HG03378 (cell line): Measurements from ENCODE around the gene AARS2.

Experiments
- ATAC-seq: cut with Tn5 transposase; IDR thresholded peaks from one replicate; pipeline ENCODE4 v1.9.1; 2021; ENCODE audit warnings: mild to moderate bottlenecking, moderate library complexity; ENCODE audit not compliant: unreplicated experiment

The AARS2 gene

GRCh38 chr6:44301782-44302564 is 11.2 kb downstream of the AARS2 start:
- no peak for ATAC-seq

GRCh38 chr6:44301106-44301505 is 12.0 kb downstream of the AARS2 start:
- no peak for ATAC-seq

DNA sequence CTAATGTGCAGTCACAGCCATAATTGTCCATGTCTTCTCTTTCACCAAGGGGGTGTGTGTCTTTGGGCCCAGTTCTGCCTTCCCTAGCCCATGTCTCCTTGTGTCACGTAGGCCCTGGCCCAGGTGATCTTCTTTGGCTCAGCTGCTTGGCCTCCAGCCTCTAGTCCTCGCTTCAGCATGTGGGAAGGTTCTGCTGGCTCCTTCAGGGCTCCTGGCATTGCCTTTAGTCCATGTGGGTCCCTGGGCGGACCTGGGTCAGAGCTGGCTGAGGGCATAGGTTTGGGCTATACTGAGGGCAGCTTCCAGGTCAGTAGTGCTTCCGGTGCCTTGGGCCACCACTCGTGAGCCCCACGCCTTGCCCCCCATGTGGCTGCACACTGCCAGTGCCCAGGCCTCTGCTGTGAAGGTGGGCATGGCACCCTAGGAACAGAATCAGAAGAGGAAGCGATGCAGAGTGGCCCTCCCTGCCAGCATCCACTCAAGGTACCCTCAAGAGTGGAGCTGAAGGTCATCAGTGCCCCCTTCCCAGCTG is 12.8 kb downstream of the AARS2 start:
- no peak for ATAC-seq

DNA sequence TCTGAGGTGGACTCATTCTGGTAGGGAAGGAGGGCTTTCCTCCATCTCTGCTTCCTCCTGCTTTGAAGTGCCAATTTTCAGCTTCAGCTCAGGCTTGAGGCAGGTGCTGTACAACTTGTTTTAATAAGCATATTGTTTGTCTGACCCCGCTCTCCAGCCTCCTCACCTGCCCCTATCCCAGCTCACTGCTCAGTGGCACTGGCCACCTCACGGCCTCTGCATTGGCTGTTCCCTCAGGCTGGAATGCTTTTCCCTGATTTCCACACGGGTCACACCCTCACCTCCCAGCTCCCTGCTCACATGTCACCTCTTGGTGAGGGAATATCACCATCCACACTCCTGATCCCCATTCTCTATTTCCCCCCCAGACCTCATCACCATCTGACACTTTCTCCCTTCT is 14.3 kb downstream of the AARS2 start:
- ATAC-seq: no peak

DNA sequence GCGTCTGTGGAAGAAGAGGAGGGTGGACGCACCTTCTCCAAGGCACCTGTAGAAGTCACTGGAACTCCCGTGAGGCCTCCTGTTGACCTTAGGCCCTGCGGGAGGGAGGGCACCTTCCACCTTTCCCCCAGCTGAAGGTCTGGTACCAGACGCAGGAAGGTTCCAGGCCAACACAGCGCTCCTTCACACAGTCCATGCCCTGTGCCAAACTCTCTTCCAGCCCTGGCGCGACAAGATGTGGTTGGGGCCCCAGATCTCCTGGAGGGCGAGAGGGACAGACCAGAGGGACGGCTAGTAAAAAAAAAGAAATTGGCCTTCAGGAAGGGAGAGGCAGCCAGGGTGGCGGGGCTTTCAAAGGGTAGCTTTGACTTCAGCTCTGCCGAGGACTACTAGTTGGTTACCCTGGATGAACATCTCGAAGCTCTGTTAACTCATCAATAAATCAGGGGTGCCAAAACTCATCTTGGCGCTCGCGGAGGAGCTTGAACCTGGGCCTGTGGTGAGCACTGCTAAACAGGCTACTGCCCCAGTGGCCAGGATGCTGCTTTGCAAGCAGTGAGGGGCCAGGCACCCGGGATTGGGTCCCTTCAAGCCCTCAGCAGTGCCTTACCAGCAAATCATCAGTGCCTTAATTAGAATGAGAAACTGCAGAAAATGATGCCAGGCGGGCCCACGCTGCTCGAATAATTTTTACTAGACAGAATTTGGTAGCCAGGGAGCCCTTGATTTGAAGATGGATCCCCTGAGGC is 14.9 kb downstream of the AARS2 start:
- no peak for ATAC-seq

DNA sequence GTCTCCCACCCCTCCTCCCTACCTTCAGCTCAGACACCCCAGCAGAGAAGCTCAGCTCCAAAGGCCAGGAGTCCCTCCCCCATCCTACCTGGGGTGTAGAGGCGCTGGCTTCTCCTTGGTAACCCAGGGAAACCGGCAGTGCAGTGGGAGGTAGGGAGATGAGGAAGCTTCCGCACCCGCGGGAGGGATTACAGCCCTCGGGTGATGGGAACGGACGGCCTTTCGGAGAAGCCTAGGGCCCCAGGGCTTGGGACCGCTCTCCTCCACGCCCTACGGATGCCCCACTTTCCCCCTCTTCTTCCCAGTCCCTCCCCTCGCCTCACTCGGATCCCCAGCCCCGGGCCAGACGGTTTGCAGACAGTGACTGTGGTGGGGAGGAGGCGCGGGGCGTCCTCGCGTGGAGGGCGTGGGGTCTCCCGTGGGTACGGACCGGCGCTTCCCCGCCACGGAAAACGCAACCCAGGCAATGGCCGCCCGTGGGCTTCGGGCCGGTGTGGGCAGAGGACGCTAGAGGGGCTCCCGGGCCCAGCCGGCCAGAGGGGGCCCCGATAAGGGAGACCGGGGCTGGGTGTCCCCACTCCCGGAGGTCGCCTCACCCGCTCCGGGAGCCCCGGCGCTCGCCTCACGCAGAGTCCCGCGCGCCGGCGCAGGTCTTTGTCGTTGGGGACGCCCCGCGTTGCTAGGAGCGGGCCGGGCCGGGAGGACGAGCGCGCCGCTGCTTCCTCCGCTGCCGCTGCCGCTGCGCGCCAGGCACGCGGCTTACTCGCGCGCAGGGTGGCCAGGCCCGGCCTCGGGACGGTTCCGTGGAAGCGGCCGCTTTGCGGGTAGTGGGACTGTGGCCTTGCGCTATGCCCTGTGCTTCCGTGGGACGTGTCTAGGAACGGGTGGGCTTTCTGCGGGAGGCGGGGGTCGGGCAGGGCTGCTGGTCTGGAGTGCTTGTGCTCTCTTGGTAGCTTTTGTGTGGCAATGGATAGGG is 15.8 kb downstream of the AARS2 start:
- no peak for ATAC-seq

DNA sequence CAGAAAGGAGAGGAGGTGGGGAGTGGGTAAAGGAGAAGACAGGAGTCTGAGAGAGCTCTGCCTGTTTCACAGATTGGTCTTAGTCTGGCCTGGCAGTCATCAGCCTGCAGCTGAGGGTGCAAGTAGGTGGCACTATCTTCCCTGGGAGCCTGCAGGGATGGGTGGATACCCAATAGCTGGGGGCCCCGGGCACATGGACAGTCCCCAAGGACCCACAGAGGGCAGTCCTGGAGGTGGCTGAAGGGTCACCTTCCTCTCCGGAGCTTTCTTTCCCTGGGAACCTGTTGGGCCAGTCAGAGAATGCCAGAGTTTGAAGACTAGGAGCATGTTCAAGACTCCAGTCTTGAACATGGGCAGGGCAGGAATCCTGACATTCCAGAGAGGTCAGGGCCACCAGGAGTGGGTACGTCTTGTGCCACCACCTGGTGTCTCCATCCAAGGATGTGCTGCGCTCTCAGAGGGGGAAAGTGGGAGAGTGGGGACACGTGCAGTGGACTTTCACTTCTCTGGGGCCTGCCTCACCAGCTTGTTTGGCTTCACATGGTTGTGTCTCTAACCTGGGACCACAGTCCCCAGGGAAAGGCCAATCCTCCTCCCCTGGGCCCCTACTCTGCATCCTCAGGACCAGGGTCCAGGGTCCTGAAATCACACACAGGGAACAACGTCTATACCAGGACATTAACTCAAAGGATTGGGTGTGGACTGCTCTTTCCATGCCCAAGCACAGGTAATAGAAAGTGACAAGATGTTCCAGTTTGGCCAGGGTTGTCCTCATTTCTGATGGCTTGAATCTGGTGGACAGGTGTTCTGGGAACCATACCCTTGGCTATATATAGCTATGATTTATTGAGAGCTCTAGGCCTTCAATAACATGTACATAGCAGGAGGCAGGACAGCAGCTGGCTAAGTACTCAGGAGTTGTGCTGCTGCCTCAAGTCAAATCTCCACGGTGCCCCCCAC is 18.0 kb downstream of the AARS2 start:
- ATAC-seq: no peak

DNA sequence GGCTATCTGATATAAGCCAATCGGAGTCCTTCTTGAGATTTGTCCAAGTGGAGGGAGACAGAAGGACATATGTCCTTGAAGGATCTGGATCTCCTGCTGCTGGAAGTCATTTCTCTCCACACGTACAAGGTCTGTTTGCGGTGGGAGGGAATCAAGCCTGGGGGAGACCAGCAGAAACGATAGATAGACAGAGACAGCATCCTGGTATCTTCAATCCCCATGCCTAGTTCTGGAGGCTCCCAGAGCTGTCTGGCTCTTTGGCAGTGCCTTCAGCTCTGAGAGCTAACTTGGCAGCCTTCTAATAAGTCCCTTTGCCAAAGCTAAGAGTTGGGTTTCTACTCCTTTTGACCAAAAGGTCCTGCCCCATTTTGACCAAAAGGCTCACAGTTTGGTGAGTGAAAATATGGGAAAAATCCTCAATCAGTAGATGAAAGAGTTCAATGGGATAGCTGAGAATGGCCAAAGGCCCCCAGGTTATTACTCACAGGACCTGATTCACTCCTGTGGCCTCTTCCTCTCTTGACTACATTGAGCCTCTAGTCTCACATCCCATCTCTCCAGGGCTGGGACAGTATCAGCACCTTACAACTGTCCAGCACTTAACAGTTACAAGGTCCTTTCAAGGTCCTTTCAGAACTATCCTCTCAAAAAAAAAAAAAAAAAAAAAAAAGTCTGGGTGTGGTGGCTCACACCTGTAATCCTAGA is 20.3 kb downstream of the AARS2 start:
- no peak for ATAC-seq

DNA sequence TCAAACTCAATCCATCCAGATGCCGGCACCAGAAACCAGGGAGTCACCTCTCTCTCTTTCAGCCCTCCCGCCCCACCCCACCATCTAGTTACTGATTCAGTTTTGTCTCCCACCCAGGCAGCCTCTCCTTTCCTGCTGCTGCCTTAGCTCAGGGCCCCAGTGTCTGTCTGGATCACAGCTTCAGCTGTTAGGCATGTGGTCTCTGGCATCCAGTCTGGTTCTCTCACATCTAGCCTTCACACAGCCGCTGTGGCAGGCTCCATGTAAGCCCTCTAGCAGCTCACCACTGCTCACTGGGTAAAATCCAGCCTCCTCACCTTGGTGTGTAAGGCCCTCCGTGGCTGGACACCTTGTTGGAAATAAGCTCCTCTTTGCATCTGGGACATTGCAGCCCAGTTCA is 21.3 kb downstream of the AARS2 start:
- ATAC-seq: no peak

DNA sequence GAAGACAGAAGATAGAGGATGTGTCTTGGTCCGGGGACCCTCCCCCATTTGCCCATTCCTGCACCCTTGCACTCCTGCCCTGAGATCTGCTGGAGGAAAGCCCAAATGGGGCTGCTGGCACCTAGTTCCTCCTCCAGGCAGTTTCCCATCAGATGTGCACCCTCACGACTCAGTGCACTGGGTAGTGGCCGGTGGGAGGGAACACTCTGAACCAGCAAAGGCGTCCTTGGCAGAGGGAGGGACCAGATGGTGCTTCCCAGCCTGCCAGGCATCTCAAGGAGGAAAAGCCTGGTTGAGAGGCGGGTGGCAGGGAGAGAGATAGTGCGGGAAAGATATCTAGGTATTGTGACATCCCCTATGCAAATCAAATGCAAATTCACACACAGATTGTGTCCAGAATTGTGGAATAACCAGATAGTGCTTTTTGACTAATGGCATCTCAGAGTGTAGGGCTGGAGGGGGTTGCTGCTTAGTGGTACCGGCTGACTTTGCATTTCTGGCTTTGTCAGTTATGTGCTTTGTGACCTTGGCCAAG is 23.4 kb downstream of the AARS2 start:
- no peak for ATAC-seq

GRCh38 chr6:44286747-44287146 is 26.4 kb downstream of the AARS2 start:
- no peak for ATAC-seq

DNA sequence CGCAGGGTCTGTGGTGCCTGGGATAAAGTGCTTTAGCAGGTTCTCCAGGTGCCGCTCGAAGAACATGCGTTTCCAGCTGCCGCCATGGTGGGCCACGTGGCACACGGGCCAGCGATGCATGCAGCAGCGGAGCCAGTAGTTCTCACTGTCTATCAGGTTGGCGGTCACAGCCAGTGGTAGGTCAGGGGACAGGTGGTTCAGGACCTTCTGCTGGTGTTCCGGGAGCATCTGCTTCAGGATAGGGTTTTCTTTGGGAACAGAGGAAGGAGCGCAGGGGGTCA is 26.9 kb downstream of the AARS2 start:
- ATAC-seq: no peak

DNA sequence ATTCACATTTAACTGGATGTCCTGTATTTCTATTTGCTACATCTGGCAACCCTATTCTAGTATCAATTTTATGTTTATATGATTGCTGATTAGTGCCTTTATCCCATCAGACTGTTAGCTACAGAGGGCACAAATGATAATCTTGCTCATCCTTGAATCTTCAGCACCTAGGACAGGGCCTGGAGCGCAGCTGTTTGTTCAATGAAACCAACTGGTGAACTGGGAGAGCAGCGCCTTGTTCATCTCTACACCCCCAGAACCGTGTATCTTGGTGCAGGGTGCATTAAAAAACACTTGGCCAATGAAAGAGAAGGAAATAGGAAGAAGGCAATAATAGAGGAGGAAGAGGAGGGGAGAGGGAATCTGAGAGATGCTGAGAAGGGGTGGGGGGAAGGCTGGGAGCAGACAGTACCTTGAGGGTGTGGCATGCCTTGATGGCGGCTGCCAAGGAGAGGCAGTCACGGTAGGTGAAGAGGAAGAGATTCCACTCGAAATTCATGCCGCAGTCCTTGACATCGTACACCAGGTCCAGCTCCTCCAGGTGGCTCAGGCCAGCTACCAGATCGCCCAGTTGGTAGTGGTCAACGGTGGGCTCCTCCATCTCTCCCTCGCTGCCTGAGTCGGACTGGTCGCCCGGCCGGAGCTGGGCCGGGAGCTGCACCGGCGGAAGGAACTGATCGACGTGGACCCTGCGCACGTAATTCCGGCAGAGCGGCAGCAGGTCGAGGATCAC is 27.4 kb downstream of the AARS2 start:
- no peak for ATAC-seq

DNA sequence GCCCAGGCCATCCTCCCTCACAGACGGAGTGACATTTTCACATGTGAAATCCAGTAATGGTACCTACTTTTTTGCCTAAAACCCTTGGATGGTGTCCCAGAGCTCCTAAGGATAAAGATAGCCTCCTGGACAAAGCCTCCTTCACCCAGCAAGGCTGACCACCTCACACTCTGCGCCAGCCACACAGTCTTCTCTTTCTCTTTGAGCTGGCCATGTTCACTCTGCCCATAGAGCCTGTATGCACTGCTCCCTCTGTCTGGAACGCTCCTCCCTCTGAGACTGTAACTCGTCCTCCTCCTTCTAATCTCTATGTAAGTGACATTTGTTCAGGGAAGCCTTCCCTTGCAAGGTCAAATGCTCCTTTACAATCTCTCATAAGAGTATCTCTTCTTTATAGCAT is 28.3 kb downstream of the AARS2 start:
- ATAC-seq: no peak

DNA sequence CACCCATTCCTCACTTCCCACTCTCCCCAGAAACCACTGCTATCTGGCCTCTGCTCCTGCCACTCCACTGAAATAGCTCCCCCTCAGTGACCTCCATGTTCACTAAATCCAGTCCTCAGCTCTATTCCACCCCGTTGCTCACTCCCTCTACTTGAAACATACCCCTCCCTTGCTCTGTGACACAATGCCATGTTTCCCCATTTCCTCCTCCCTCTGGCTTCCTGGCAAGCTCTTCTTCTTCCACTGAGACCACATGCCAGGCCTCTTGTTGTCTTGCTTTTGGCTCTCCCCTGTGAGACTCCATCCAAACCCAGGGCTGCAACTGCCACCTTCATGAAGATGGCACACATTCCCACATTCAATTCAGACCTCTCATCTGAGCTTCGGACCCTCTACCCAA is 29.0 kb downstream of the AARS2 start:
- no peak for ATAC-seq

DNA sequence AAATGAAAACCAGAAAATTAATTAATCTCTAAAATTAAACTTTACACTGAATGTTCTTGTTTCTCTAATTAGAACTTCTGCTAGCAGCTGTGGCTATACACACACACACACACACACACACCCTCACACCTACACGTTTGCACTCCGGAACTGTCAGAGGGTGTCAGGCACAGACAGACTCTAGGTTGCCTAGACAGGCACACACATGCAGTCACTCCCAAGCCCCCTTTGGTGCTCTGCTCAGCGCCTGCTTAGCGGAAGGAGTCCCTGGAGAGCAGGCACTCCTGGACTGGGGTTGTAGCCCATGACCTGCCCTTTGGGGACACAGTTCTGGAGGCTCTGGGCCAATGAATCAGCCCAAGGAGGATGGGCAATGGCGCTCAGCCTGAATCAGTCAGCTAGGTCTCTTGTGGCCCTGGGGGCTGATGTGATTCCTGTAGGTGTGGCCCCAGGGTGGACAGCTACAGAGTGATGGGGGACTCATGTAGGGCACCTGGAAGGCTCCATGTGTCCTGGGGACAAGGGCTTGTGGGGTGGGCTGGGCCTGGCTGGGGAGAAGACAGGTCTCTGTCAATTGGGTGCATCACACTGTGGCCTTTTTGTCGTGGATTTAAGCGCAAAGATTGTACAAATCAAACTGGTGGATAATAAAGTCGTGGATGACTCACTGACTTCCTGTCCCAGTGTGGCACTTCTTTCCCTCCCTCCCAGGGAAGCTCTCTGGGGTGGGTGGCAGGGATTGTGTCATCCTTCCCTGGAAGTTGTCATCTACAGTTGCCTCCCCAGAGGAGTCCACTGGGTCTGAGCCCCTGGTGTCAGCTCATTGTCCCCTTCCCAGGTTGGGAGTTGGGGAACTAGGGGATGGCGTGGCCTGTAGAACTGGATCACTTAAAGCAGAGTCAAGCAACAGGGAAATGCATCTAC is 34.1 kb downstream of the AARS2 start:
- no peak for ATAC-seq

GRCh38 chr6:44278315-44278714 is 34.8 kb downstream of the AARS2 start:
- ATAC-seq: no peak

- no peak for ATAC-seq
These were observed 35.4 kb downstream of the AARS2 start for GRCh38 chr6:44277763-44278162.
